HEK293 (cell line): ENCODE data around the gene CFAP45.

Experiments
- CTCF ChIP-seq: fragments of 450-650 bp; formaldehyde crosslinking; IDR thresholded peaks from 2 replicates; pipeline ENCODE4 v1.5.1; 2016; ENCODE audit warnings: missing biosample characterization, missing genetic modification characterization
- GLIS1 ChIP-seq: fragments of 450-650 bp; formaldehyde crosslinking; IDR thresholded peaks from 2 replicates; pipeline ENCODE4 v1.5.1; 2016; ENCODE audit warnings: missing biosample characterization, missing genetic modification characterization
- INSM2 ChIP-seq: fragments of 450-650 bp; formaldehyde crosslinking; IDR thresholded peaks from 2 replicates; pipeline ENCODE4 v1.5.1; 2016; ENCODE audit warnings: missing biosample characterization, missing genetic modification characterization
- MEIS1 ChIP-seq: sonication (generic); formaldehyde crosslinking; IDR thresholded peaks from 2 replicates; pipeline ENCODE4 v1.8.1; 2022; ENCODE audit warnings: missing genetic modification reagents, mild to moderate bottlenecking, borderline replicate concordance
- REST ChIP-seq: fragments of 450-650 bp; formaldehyde crosslinking; IDR thresholded peaks from 2 replicates; pipeline ENCODE4 v1.5.1; 2016; ENCODE audit warnings: missing biosample characterization, missing genetic modification characterization
- TCF7L2 ChIP-seq: IDR thresholded peaks from 2 replicates; pipeline ENCODE4 v1.6.1; 2011; ENCODE audit warnings: low read depth, mild to moderate bottlenecking, inconsistent platforms, low read length, moderate library complexity, borderline replicate concordance
- YY1 ChIP-seq: fragments of 450-650 bp; formaldehyde crosslinking; IDR thresholded peaks from 2 replicates; pipeline ENCODE4 v1.5.1; 2018; ENCODE audit warnings: missing biosample characterization, missing genetic modification characterization
- ZBTB7A ChIP-seq: fragments of 450-650 bp; formaldehyde crosslinking; IDR thresholded peaks from 2 replicates; pipeline ENCODE4 v1.5.1; 2016; ENCODE audit warnings: low read depth, missing biosample characterization, missing genetic modification characterization
- ZNF24 ChIP-seq: fragments of 450-650 bp; formaldehyde crosslinking; IDR thresholded peaks from 2 replicates; pipeline ENCODE4 v1.5.1; 2016; ENCODE audit warnings: missing biosample characterization, missing genetic modification characterization
- ZNF274 ChIP-seq, 2 experiments: fragments of 200-500 bp in 1 of 2; fragments of 450-650 bp in 1 of 2; sonication (Bioruptor generic) in 1 of 2; formaldehyde crosslinking in 1 of 2; IDR thresholded peaks; 2 replicates each; pipeline versions ENCODE4 v1.5.1 to v1.6.1; 2014 to 2016; ENCODE audit warnings: borderline replicate concordance in 1 of 2, inconsistent platforms in 1 of 2, low read length in 1 of 2, missing biosample characterization in 1 of 2, missing genetic modification characterization in 1 of 2
- ZNF292 ChIP-seq: fragments of 450-650 bp; formaldehyde crosslinking; IDR thresholded peaks from 2 replicates; pipeline ENCODE4 v1.5.1; 2016; ENCODE audit warnings: low read depth, missing biosample characterization, missing genetic modification characterization, borderline replicate concordance
- ZNF362 ChIP-seq: fragments of 450-650 bp; formaldehyde crosslinking; IDR thresholded peaks from 2 replicates; pipeline ENCODE4 v1.5.1; 2016; ENCODE audit warnings: missing biosample characterization, missing genetic modification characterization
- ZNF692 ChIP-seq: fragments of 450-650 bp; formaldehyde crosslinking; IDR thresholded peaks from 2 replicates; pipeline ENCODE4 v1.5.1; 2016; ENCODE audit warnings: missing biosample characterization, missing genetic modification characterization
- ZNF768 ChIP-seq: fragments of 450-650 bp; formaldehyde crosslinking; IDR thresholded peaks from 2 replicates; pipeline ENCODE4 v1.5.1; 2018; ENCODE audit warnings: missing biosample characterization, mild to moderate bottlenecking, missing genetic modification characterization

GRCh38 chr1:159924025-159924790, 24.2 kb upstream of the CFAP45 start:
- peak; percentile 73 for TF ChIP-seq CTCF (tag by site-specific recombination)
- TF ChIP-seq ZNF692, result peak; percentile 78
- TF ChIP-seq MEIS1 (CRISPR knock-in tag), result no peak
- TF ChIP-seq ZBTB7A (tag by site-specific recombination), result peak; percentile 40; the same call in 1 of the 2 replicates
- TF ChIP-seq ZNF274 (IDR thresholded peaks at IDR 0.05; ENCODE audit: low read length), result no peak
- no peak for TF ChIP-seq ZNF274 (tag by site-specific recombination; IDR thresholded peaks at IDR 0.05; ENCODE audit: borderline replicate concordance)
- peak; percentile 11; the same call in 1 of the 2 replicates for TF ChIP-seq REST
- 0 out of 2 replicates have a peak, but pooled peaks have one; percentile 13 for TF ChIP-seq YY1 (tag by site-specific recombination)
- no peak for TF ChIP-seq ZNF768 (tag by site-specific recombination)
- no peak for TF ChIP-seq ZNF292 (tag by site-specific recombination)
- no peak for TF ChIP-seq ZNF362 (tag by site-specific recombination)
- peak; percentile 100 for TF ChIP-seq GLIS1 (tag by site-specific recombination)
- peak; percentile 40; the same call in 1 of the 2 replicates for TF ChIP-seq TCF7L2
- peak; percentile 86 for TF ChIP-seq ZNF24
- peak; percentile 90 for TF ChIP-seq INSM2 (tag by site-specific recombination)
